Neuronal stem cell (in vitro differentiated cells): ENCODE measurements around the gene CT47C1.

Experiments
- DNase-seq: peaks from one replicate; pipeline ENCODE4 v3.0.0-alpha.2; 2013; ENCODE audit warnings: low spot score
- H2AFZ ChIP-seq: one replicate; pipeline ENCODE4 v1.6.1; 2013; ENCODE audit warnings: mild to moderate bottlenecking, low read length, inconsistent platforms
- H2AK5ac ChIP-seq: 2 replicates; pipeline ENCODE4 v1.6.1; 2013; ENCODE audit warnings: low read depth, mild to moderate bottlenecking, inconsistent platforms, low read length, moderate library complexity, mixed read lengths
- H2BK120ac ChIP-seq: 2 replicates; pipeline ENCODE4 v1.6.1; 2013; ENCODE audit warnings: low read depth, mild to moderate bottlenecking, inconsistent platforms, low read length, moderate library complexity, mixed read lengths
- H2BK12ac ChIP-seq: one replicate; pipeline ENCODE4 v1.6.1; 2013; ENCODE audit warnings: low read length, inconsistent platforms
- H2BK15ac ChIP-seq: 2 replicates; pipeline ENCODE4 v1.6.1; 2013; ENCODE audit warnings: mild to moderate bottlenecking, low read length, inconsistent platforms, mixed read lengths
- H2BK5ac ChIP-seq: one replicate; pipeline ENCODE4 v1.6.1; 2013; ENCODE audit warnings: inconsistent platforms, mild to moderate bottlenecking, low read length, moderate library complexity
- H3K14ac ChIP-seq: one replicate; pipeline ENCODE4 v1.6.1; 2013; ENCODE audit warnings: low read length, inconsistent platforms
- H3K18ac ChIP-seq: 2 replicates; pipeline ENCODE4 v1.6.1; 2013; ENCODE audit warnings: low read length, inconsistent platforms
- H3K23ac ChIP-seq: 2 replicates; pipeline ENCODE4 v1.6.1; 2013; ENCODE audit warnings: low read depth, mild to moderate bottlenecking, mixed read lengths, low read length, inconsistent platforms; ENCODE audit not compliant: poor library complexity
- H3K27ac ChIP-seq: replicated peaks from 3 replicates; pipeline ENCODE4 v1.5.1; 2013; ENCODE audit warnings: low read length, inconsistent platforms
- H3K27me3 ChIP-seq, 3 experiments: 2 replicates each; pipeline ENCODE4 v1.6.1; 2013; ENCODE audit warnings: low read length in 3 of 3, mild to moderate bottlenecking in 2 of 3, inconsistent platforms in 1 of 3, low read depth in 1 of 3, mixed read lengths in 1 of 3, moderate library complexity in 1 of 3; ENCODE audit not compliant: control insufficient read depth in 3 of 3, insufficient read depth in 3 of 3
- H3K36me3 ChIP-seq, 2 donors: replicated peaks in 1 of 2; 2 replicates each; pipeline ENCODE4 v1.6.1; 2013; ENCODE audit warnings: low read length in 2 of 2; ENCODE audit not compliant: control insufficient read depth in 2 of 2, insufficient read depth in 2 of 2
- H3K4ac ChIP-seq: 2 replicates; pipeline ENCODE4 v1.6.1; 2013; ENCODE audit warnings: inconsistent platforms, mild to moderate bottlenecking, low read length, moderate library complexity
- H3K4me1 ChIP-seq, 2 donors: 1 replicate in 1 of 2; 2 replicates in 1 of 2; pipeline ENCODE4 v1.6.1; 2013; ENCODE audit warnings: low read length in 2 of 2, low read depth in 1 of 2; ENCODE audit not compliant: control insufficient read depth in 2 of 2, insufficient read depth in 1 of 2
- H3K4me2 ChIP-seq: one replicate; pipeline ENCODE4 v1.6.1; 2013; ENCODE audit warnings: mild to moderate bottlenecking, low read length, inconsistent platforms; ENCODE audit not compliant: insufficient read depth, poor library complexity, severe bottlenecking
- H3K4me3 ChIP-seq, 2 donors: 2 replicates each; pipeline ENCODE4 v1.5.1; 2013; ENCODE audit warnings: low read length in 2 of 2, mild to moderate bottlenecking in 2 of 2, inconsistent platforms in 1 of 2, moderate library complexity in 1 of 2
- H3K79me1 ChIP-seq: one replicate; pipeline ENCODE4 v1.6.1; 2013; ENCODE audit warnings: low read depth, mild to moderate bottlenecking, inconsistent platforms, low read length, moderate library complexity
- H3K9ac ChIP-seq: one replicate; pipeline ENCODE4 v1.6.1; 2013; ENCODE audit warnings: mild to moderate bottlenecking, low read depth, low read length, inconsistent platforms; ENCODE audit not compliant: poor library complexity
- H3K9me3 ChIP-seq, 2 donors: replicated peaks in 1 of 2; 2 replicates each; pipeline versions ENCODE3 to v1.6.1; 2013; ENCODE audit warnings: low read length in 2 of 2, mild to moderate bottlenecking in 2 of 2, inconsistent platforms in 1 of 2, low read depth in 1 of 2, mixed read lengths in 1 of 2, moderate library complexity in 1 of 2; ENCODE audit not compliant: control insufficient read depth in 2 of 2, insufficient read depth in 1 of 2
- H4K8ac ChIP-seq: one replicate; pipeline ENCODE4 v1.6.1; 2013; ENCODE audit warnings: low read depth, mild to moderate bottlenecking, inconsistent platforms, low read length, moderate library complexity
- H4K91ac ChIP-seq: one replicate; pipeline ENCODE4 v1.6.1; 2013; ENCODE audit warnings: low read length, low read depth, mild to moderate bottlenecking, inconsistent platforms; ENCODE audit not compliant: poor library complexity
- WGBS, 2 donors: extraction: QIAGEN DNeasy Blood & Tissue Kit; methylation state at CpG; one replicate each; pipeline ENCODE4 v1.1.7; 2013; ENCODE audit warnings: missing lambda C conversion rate in 2 of 2, mixed read lengths in 1 of 2; ENCODE audit not compliant: insufficient read length in 2 of 2, insufficient replicate concordance in 1 of 2; ENCODE audit errors: extremely low coverage in 2 of 2; 5-methylcytosine and 5-hydroxymethylcytosine counted together

CT47C1 gene

GRCh38 chrX:119040432-119040831 is 32.4 kb upstream of the CT47C1 start:
- H2AK5ac ChIP-seq, result no peak overlapping the region
- no peaks in the 10 kb centered on the region for H3K9me3 ChIP-seq
- no CpG with 5 or more reads among the region's 6 CpGs for WGBS, 2 donors

GRCh38 chrX:119041175-119041574 is 31.6 kb upstream of the CT47C1 start:
- H2BK12ac ChIP-seq, result no peak overlapping the region
- H3K36me3 ChIP-seq, result no peaks in the 10 kb centered on the region
- H3K4me2 ChIP-seq, result no peak overlapping the region
- no peaks in the 10 kb centered on the region for H3K9me3 ChIP-seq
- H2BK5ac ChIP-seq, result no peak overlapping the region
- H3K27me3 ChIP-seq, result peaks cover 0 to 5% (median 0%) of the 10 kb centered on the region in 3 experiments
- no peak overlapping the region for H2BK15ac ChIP-seq
- DNase-seq, result no peak
- no peak overlapping the region for H3K4ac ChIP-seq
- no peak overlapping the region for H3K18ac ChIP-seq
- no peak overlapping the region for H4K8ac ChIP-seq
- H3K14ac ChIP-seq, result no peak overlapping the region
- no peak overlapping the region for H3K27ac ChIP-seq
- peaks cover 0 to 3% of the 10 kb centered on the region in 2 donors for H3K4me1 ChIP-seq
- no peak overlapping the region for H2AK5ac ChIP-seq
- no peak overlapping the region for H2BK120ac ChIP-seq
- H3K79me1 ChIP-seq, result no peaks in the 10 kb centered on the region
- no peak overlapping the region for H3K23ac ChIP-seq
- H3K9ac ChIP-seq, result no peak overlapping the region
- no peak overlapping the region for H2AFZ ChIP-seq
- no peak overlapping the region for H4K91ac ChIP-seq
- H3K4me3 ChIP-seq, result no peak overlapping the region
- WGBS, 2 donors, result no CpG with 5 or more reads among the region's 4 CpGs

More at GRCh38 chrX:119040432-119040831, 32.4 kb upstream of the CT47C1 start:
- Histone ChIP-seq H2BK15ac (no peak overlapping the region), H3K79me1 (no peaks in the 10 kb centered on the region), H2BK5ac (no peak overlapping the region), H2BK12ac (no peak overlapping the region), H3K4me1 (peaks cover 0 to 3% of the 10 kb centered on the region in 2 donors), H2BK120ac (no peak overlapping the region), H3K9ac (no peak overlapping the region), H3K14ac (no peak overlapping the region), H3K4ac (no peak overlapping the region), H4K91ac (no peak overlapping the region), H3K27me3 (peaks cover 0 to 5% (median 0%) of the 10 kb centered on the region in 3 experiments), H3K23ac (no peak overlapping the region), H3K18ac (no peak overlapping the region), H3K4me3 (no peak overlapping the region), H3K4me2 (no peak overlapping the region), H3K27ac (no peak overlapping the region), H2AFZ (no peak overlapping the region), H4K8ac (no peak overlapping the region), H3K36me3 (no peaks in the 10 kb centered on the region)
- no peak for DNase-seq

DNA sequence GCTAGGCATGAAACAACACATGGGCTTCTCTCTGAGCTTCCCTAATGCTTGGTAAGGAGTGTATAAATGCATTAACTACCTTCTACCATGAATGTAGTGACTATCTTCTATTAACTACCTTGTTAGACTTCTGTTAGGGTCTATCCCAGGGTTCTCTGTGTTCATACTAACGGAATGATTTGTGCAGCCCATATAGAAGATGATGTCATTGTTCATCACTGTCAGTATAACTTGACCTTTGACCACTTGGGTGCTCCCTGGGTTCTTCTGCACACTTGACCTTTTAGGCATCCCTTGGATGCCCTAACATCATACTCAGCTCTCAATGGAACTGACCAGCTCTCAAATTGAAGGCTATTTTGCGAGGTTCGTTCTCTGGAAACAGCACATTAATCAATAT is 30.8 kb upstream of the CT47C1 start:
- Histone ChIP-seq H4K8ac (no peak overlapping the region), H2AK5ac (no peak overlapping the region)
- no CpG with 5 or more reads among the region's 3 CpGs for WGBS, 2 donors

GRCh38 chrX:119042996-119043395 is 29.8 kb upstream of the CT47C1 start:
- Histone ChIP-seq H3K18ac (no peak overlapping the region), H3K23ac (no peak overlapping the region)
- WGBS, 2 donors, result no CpG with 5 or more reads among the region's 1 CpG

More for the DNA sequence above, 30.8 kb upstream of the CT47C1 start:
- no peak overlapping the region for H3K9ac ChIP-seq
- H3K27me3 ChIP-seq, result peaks cover 0 to 5% (median 0%) of the 10 kb centered on the region in 3 experiments
- no peak overlapping the region for H3K4me3 ChIP-seq
- no peak for DNase-seq
- no peak overlapping the region for H2BK120ac ChIP-seq
- H3K4me2 ChIP-seq, result no peak overlapping the region
- H3K36me3 ChIP-seq, result no peaks in the 10 kb centered on the region
- H3K27ac ChIP-seq, result no peak overlapping the region
- H2AFZ ChIP-seq, result no peak overlapping the region
- H3K4me1 ChIP-seq, result peaks cover 0 to 3% of the 10 kb centered on the region in 2 donors
- H3K4ac ChIP-seq, result no peak overlapping the region
- H4K91ac ChIP-seq, result no peak overlapping the region
- no peak overlapping the region for H3K23ac ChIP-seq
- H3K14ac ChIP-seq, result no peak overlapping the region
- no peak overlapping the region for H3K18ac ChIP-seq
- H3K9me3 ChIP-seq, result no peaks in the 10 kb centered on the region
- H2BK15ac ChIP-seq, result no peak overlapping the region
- H2BK12ac ChIP-seq, result no peak overlapping the region
- H2BK5ac ChIP-seq, result no peak overlapping the region
- no peaks in the 10 kb centered on the region for H3K79me1 ChIP-seq

More at GRCh38 chrX:119042996-119043395, 29.8 kb upstream of the CT47C1 start:
- Histone ChIP-seq H2BK15ac (no peak overlapping the region), H3K9ac (no peak overlapping the region), H2BK5ac (no peak overlapping the region), H2BK120ac (no peak overlapping the region), H4K91ac (no peak overlapping the region), H4K8ac (no peak overlapping the region), H3K14ac (no peak overlapping the region), H2AK5ac (no peak overlapping the region), H2BK12ac (no peak overlapping the region), H3K4me1 (peaks cover 0 to 3% of the 10 kb centered on the region in 2 donors), H3K27ac (no peak overlapping the region), H3K27me3 (peaks cover 0 to 5% (median 0%) of the 10 kb centered on the region in 3 experiments), H3K4me2 (no peak overlapping the region), H3K79me1 (no peaks in the 10 kb centered on the region), H2AFZ (no peak overlapping the region), H3K9me3 (no peaks in the 10 kb centered on the region), H3K4ac (no peak overlapping the region), H3K36me3 (no peaks in the 10 kb centered on the region), H3K4me3 (no peak overlapping the region)
- DNase-seq, result no peak
